Measurements from ENCODE around the gene MAML3.

GRCh38 chr4:140168936-140169335 is 15.0 kb upstream of the MAML3 start:
- TF ChIP-seq CTCF (IDR thresholded peaks at IDR 0.05; ENCODE audit: low read depth, low read length, poor library complexity, severe bottlenecking) (no peak), EZH2phosphoT487 (IDR thresholded peaks at IDR 0.05; ENCODE audit: borderline replicate concordance, low read length) (no peak)

Data from DOHH2 (cell line).